Activated CD4-positive, alpha-beta T cell treated with anti-CD3 and anti-CD28 coated beads for 24 hours (primary cell): ENCODE data around the gene APOL3.
"Not testable (repeated sequence)": the region's sequence is repeated elsewhere in the genome, so short reads cannot be mapped to it uniquely, and the experiment has no call there.

ENCODE experiments used
- DNase-seq, 2 donors: peaks; one replicate each; pipeline ENCODE4 v3.0.0-alpha.2; 2020; ENCODE audit warnings: low read depth in 2 of 2

Gene APOL3

GRCh38 chr22:36101756-36102155, 58.8 kb downstream of the APOL3 start:
- DNase-seq: no peak

DNA sequence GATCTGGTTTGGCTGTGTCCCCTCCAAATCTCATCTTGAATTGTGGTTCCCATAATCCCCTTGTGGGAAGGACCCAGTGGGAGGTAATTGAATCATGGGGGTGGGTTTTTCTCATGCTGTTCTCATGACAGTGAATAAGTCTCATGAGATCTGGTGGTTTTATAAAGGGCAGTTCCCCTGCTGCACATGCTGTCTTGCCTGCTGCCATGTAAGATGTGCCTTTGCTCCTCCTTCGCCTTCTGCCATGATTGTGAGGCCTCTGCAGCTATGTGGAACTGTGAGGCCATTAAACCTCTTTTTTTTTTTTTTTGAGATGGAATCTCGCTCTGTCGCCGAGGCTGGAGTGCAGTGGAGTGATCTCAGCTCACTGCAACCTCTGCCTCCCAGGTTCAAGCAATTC, 59.6 kb downstream of the APOL3 start:
- DNase-seq: not testable (repeated sequence)

DNA sequence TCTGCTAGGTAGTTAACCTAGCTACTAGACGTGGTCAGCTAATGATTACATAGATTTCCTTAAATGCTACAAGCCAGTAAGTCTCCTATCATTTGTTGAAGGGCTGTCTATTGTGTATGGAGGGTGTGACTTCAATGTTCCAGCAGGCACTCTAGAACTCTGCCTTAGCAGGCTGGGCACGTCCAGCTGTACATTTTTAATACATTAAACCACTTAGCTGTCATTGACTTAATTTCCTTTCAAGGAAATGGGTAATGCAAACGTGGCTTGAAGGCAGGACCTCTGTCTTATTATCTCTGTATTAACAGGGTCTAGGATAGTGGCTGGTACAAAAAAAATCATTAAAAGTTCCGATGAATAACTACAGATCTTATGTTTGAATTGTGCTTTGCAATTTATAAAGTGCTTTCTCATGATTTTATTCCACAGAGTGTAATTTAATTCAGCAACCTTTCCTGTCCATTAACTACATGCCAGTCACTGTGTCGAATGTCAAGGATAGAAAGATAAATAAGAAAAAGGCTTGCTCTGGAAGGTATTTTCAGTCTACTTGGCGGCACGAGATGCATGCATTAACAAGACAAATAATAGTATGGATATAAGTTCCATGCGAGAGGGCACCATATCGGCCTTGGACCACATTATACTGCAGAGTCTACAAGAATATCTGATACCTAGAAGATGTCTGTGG, 60.3 kb downstream of the APOL3 start:
- DNase-seq: no peak

- DNase-seq: not testable (repeated sequence)
Measured at GRCh38 chr22:36099561-36099960, 61.0 kb downstream of the APOL3 start.

GRCh38 chr22:36097880-36098279, 62.7 kb downstream of the APOL3 start:
- DNase-seq: no peak

DNA sequence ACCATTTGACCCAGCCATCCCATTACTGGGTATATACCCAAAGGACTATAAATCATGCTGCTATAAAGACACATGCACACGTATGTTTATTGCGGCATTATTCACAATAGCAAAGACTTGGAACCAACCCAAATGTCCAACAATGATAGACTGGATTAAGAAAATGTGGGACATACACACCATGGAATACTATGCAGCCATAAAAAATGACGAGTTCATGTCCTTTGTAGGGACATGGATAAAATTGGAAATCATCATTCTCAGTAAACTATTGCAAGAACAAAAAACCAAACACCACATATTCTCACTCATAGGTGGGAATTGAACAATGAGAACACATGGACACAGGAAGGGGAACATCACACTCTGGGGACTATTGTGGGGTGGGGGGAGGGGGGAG, 69.8 kb downstream of the APOL3 start:
- not testable (repeated sequence) for DNase-seq
